Central memory CD4-positive, alpha-beta T cell (primary cell): ENCODE results near the gene C5orf52.
"Not testable (repeated sequence)": the region's sequence is repeated elsewhere in the genome, so short reads cannot be mapped to it uniquely, and the experiment has no call there.

Experiments used
- DNase-seq: peaks from one replicate; pipeline ENCODE4 v3.0.0; 2022

C5orf52 gene

DNA sequence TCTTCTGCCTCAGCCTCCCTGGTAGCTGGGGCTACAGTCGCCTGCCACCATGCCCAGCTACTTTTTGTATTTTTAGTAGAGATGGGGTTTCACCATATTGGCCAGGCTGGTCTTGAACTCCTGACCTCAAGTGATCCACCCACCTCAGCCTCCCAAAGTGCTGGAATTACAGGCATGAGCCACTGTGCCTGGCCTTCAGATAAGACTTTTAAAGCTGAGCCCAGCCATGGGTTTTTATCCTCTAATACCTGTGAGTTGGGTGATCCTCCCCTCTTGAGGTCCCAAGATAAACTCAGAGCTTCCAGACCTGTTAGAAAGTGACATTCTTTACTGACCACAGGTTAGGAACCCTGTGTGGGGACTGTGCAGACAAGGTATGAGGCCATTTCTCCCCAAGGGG is 56.5 kb downstream of the C5orf52 start:
- DNase-seq = not testable (repeated sequence)
